Neural progenitor cell (in vitro differentiated cells): ENCODE data around the gene SKAP2.

Experiments
- CTCF ChIP-seq: fragments of 200-600 bp; sonication (generic); IDR thresholded peaks from 2 replicates; pipeline ENCODE4 v1.5.1; 2017; ENCODE audit warnings: antibody characterized with exemption, mild to moderate bottlenecking
- EZH2 ChIP-seq: fragments of 200-600 bp; sonication (generic); IDR thresholded peaks from 2 replicates; pipeline ENCODE4 v1.6.1; 2017; ENCODE audit warnings: antibody characterized with exemption, mild to moderate bottlenecking, moderate library complexity

GRCh38 chr7:26735976-26736600 lies 128.3 kb downstream of the SKAP2 start:
- no peak for TF ChIP-seq CTCF
- TF ChIP-seq EZH2 = no peak
